ENCODE results near the gene CIAO2A. TPM values are rescaled to one million over a fixed set of nuclear protein-coding genes. Genes with fewer than 3 reads are reported as not detected.

Gene CIAO2A
- total RNA-seq, 1 experiment from 2014 or later: 74.4 TPM

- Mint-ChIP-seq H3K4me1 (peaks cover 9 to 19% of the 10 kb centered on the region in 2 experiments), H3K36me3 (ENCODE audit: insufficient read depth in 1 of 3, low read depth in 3 of 3) (no peaks in the 10 kb centered on the region; a peak in 2 of 7 replicates), H3K4me3 (no peak overlapping the region), H3K27ac (no peak overlapping the region), H3K9me3 (no peaks in the 10 kb centered on the region), H3K27me3 (ENCODE audit: low read depth) (peaks cover 43% of the 10 kb centered on the region)
- H2AFZ ChIP-seq (ENCODE audit: low read length): no peak overlapping the region
- H4K5ac ChIP-seq (ENCODE audit: insufficient read length, low read depth, low read length): no peak overlapping the region
- H3K4me1 ChIP-seq (ENCODE audit: insufficient read depth, low read length): no peaks in the 10 kb centered on the region
- no peak overlapping the region for H2BK20ac ChIP-seq (ENCODE audit: low read depth, low read length, poor library complexity, severe bottlenecking)
- H3T11ph ChIP-seq (ENCODE audit: low read length): no peak overlapping the region
- no peak overlapping the region for H3K18ac ChIP-seq (ENCODE audit: insufficient read length, low read depth, low read length)
- H3K4me2 ChIP-seq (ENCODE audit: insufficient read depth, insufficient read length, low read length): no peak overlapping the region
- no peaks in the 10 kb centered on the region for H3K79me2 ChIP-seq (ENCODE audit: insufficient read depth, low read length)
- H3K9ac ChIP-seq (ENCODE audit: extremely low read depth, insufficient read length, low read length): no peak overlapping the region
- no peak overlapping the region for H2BK12ac ChIP-seq (ENCODE audit: insufficient read length, low read depth, low read length)
- no peak overlapping the region for H3K27ac ChIP-seq (ENCODE audit: insufficient read length, low read depth, low read length)
- H3K79me1 ChIP-seq (ENCODE audit: insufficient read depth, low read depth, low read length, poor library complexity, severe bottlenecking): no peaks in the 10 kb centered on the region
- no peak overlapping the region for H3K14ac ChIP-seq (ENCODE audit: insufficient read depth, low read length)
- no peak overlapping the region for H2BK120ac ChIP-seq (ENCODE audit: low read depth, low read length, poor library complexity, severe bottlenecking)
- no peak overlapping the region for H2BK5ac ChIP-seq (ENCODE audit: insufficient read length, low read length)
- no peak overlapping the region for H2AK5ac ChIP-seq (ENCODE audit: insufficient read length, low read length)
- WGBS (ENCODE audit: extremely low coverage, insufficient read length, low lambda C conversion rate): no CpG with 5 or more reads among the region's 1 CpG
- H3K23ac ChIP-seq (ENCODE audit: insufficient read length, low read depth, low read length): no peak overlapping the region
- no peak overlapping the region for H3K56ac ChIP-seq (ENCODE audit: insufficient read length, low read depth, low read length)
- H4K8ac ChIP-seq (replicated peaks; ENCODE audit: insufficient read length, low read depth, low read length): no peak overlapping the region
- TF ChIP-seq CTCF (conservative IDR thresholded peaks at IDR 0.05): no peak
- no peak overlapping the region for H3K4ac ChIP-seq (ENCODE audit: low read depth, low read length)
- H4K20me1 ChIP-seq (ENCODE audit: control insufficient read depth, insufficient read depth, insufficient read length): no peaks in the 10 kb centered on the region
- no peak overlapping the region for H2BK15ac ChIP-seq (ENCODE audit: low read depth, low read length)
- peaks cover 5% of the 10 kb centered on the region; the same call in 1 of the 2 replicates for H3K27me3 ChIP-seq (ENCODE audit: insufficient read depth, low read length)
- no peaks in the 10 kb centered on the region for H3K9me3 ChIP-seq (ENCODE audit: control insufficient read depth, low read depth, low read length)
- H4K91ac ChIP-seq (ENCODE audit: insufficient read length, low read depth, low read length): no peak overlapping the region
- H3K23me2 ChIP-seq (ENCODE audit: insufficient read length, low read depth, low read length, poor library complexity, severe bottlenecking): peaks cover 11% of the 10 kb centered on the region
- DNase-seq: no peak
Measured at GRCh38 chr15:64048781-64049460, 44.7 kb downstream of the CIAO2A start.

All from H9 (cell line).